GM23338 (cell line): ENCODE data around the gene IGSF21. TPM values are rescaled to one million over a fixed set of nuclear protein-coding genes. Genes with fewer than 3 reads are reported as not detected.

Experiments used
- ATAC-seq: fragments of 200-7000 bp; cut with Tn5 transposase; 3 replicates; pipeline ENCODE4 v1.9.1; 2020
- DNase-seq: peaks from one replicate; pipeline ENCODE4 v3.0.0-alpha.2; 2015; ENCODE audit warnings: low spot score
- H2AFZ ChIP-seq: fragments of 200-600 bp; sonication (generic); 2 replicates; pipeline ENCODE4 v1.8.0; 2016; ENCODE audit warnings: antibody characterized with exemption, mild to moderate bottlenecking, moderate library complexity
- H3F3A ChIP-seq: fragments of 200-600 bp; sonication (generic); replicated peaks from 2 replicates; pipeline ENCODE4 v1.8.0; 2017; ENCODE audit warnings: antibody characterized with exemption, mixed run types, low read depth
- H3K27ac ChIP-seq: fragments of 200-600 bp; sonication (generic); 2 replicates; pipeline ENCODE4 v1.6.1; 2016; ENCODE audit warnings: low read depth
- H3K27me3 ChIP-seq: fragments of 200-600 bp; sonication (generic); 2 replicates; pipeline ENCODE4 v1.8.0; 2016; ENCODE audit warnings: mild to moderate bottlenecking, mixed run types, moderate library complexity; ENCODE audit not compliant: insufficient read depth
- H3K36me3 ChIP-seq: fragments of 200-600 bp; sonication (generic); 2 replicates; pipeline ENCODE4 v1.8.0; 2016; ENCODE audit warnings: mild to moderate bottlenecking; ENCODE audit not compliant: insufficient read depth
- H3K4me1 ChIP-seq: fragments of 200-600 bp; sonication (generic); 2 replicates; pipeline ENCODE4 v1.8.0; 2016; ENCODE audit warnings: mild to moderate bottlenecking, moderate library complexity; ENCODE audit not compliant: insufficient read depth
- H3K4me2 ChIP-seq: fragments of 200-600 bp; sonication (generic); 2 replicates; pipeline ENCODE4 v1.7.1; 2017; ENCODE audit warnings: mixed run types
- H3K4me3 ChIP-seq: fragments of 200-600 bp; sonication (generic); 2 replicates; pipeline ENCODE4 v1.6.1; 2016; ENCODE audit warnings: mixed run types
- H3K79me2 ChIP-seq: fragments of 200-600 bp; sonication (generic); replicated peaks from 2 replicates; pipeline ENCODE4 v1.8.0; 2017; ENCODE audit warnings: mild to moderate bottlenecking; ENCODE audit not compliant: insufficient read depth
- H3K9me2 ChIP-seq: fragments of 200-600 bp; sonication (generic); 2 replicates; pipeline ENCODE4 v1.8.0; 2017; ENCODE audit not compliant: insufficient read depth
- H4K20me1 ChIP-seq: fragments of 200-600 bp; sonication (generic); replicated peaks from 2 replicates; pipeline ENCODE4 v1.8.0; 2017; ENCODE audit warnings: mild to moderate bottlenecking; ENCODE audit not compliant: insufficient read depth
- H3K27ac Mint-ChIP-seq: 2 replicates; pipeline ENCODE4 v1.8.0; 2020; ENCODE audit warnings: inconsistent platforms, mild to moderate bottlenecking, moderate library complexity, mixed read lengths
- H3K27me3 Mint-ChIP-seq: 3 replicates; pipeline ENCODE4 v1.8.0; 2022; ENCODE audit warnings: low read depth, mild to moderate bottlenecking, moderate library complexity, mixed read lengths, inconsistent platforms; ENCODE audit not compliant: insufficient read depth, poor library complexity
- H3K36me3 Mint-ChIP-seq: 3 replicates; pipeline ENCODE4 v1.8.0; 2021; ENCODE audit warnings: low read depth, mild to moderate bottlenecking, inconsistent platforms, moderate library complexity, mixed read lengths
- H3K4me1 Mint-ChIP-seq: 3 replicates; pipeline ENCODE4 v1.8.0; 2020; ENCODE audit warnings: mild to moderate bottlenecking, inconsistent platforms, mixed read lengths
- H3K4me3 Mint-ChIP-seq: 3 replicates; pipeline ENCODE4 v1.8.0; 2021; ENCODE audit warnings: moderate library complexity, mild to moderate bottlenecking, inconsistent platforms, mixed read lengths
- H3K9me3 Mint-ChIP-seq: 3 replicates; pipeline ENCODE4 v1.8.0; 2020; ENCODE audit warnings: moderate library complexity, mild to moderate bottlenecking, inconsistent platforms, mixed read lengths
- CREB1 ChIP-seq: fragments of 250-450 bp; sonication (Bioruptor Pico); IDR thresholded peaks from 2 replicates; pipeline ENCODE4 v1.5.0; 2020; ENCODE audit warnings: low read depth, mild to moderate bottlenecking, moderate library complexity
- EZH2 ChIP-seq: fragments of 200-600 bp; sonication (generic); IDR thresholded peaks from one replicate; pipeline ENCODE4 v1.8.0; 2017; ENCODE audit warnings: antibody characterized with exemption, mild to moderate bottlenecking, low read depth; ENCODE audit not compliant: unreplicated experiment
- EZH2phosphoT487 ChIP-seq: fragments of 200-600 bp; sonication (generic); IDR thresholded peaks from one replicate; pipeline ENCODE4 v1.8.1; 2018; ENCODE audit warnings: antibody characterized with exemption; ENCODE audit not compliant: unreplicated experiment
- JUNB ChIP-seq: IDR thresholded peaks from one replicate; pipeline ENCODE4 v1.6.1; 2016; ENCODE audit warnings: antibody characterized with exemption; ENCODE audit not compliant: unreplicated experiment
- NANOG ChIP-seq: IDR thresholded peaks from 2 replicates; pipeline ENCODE4 v1.6.1; 2016; ENCODE audit warnings: antibody characterized with exemption, borderline replicate concordance
- POLR2AphosphoS5 ChIP-seq: IDR thresholded peaks from 2 replicates; pipeline ENCODE4 v1.6.1; 2016; ENCODE audit warnings: antibody characterized with exemption, low read depth
- STAT1 ChIP-seq: IDR thresholded peaks from one replicate; pipeline ENCODE4 v1.6.1; 2016; ENCODE audit warnings: antibody characterized with exemption; ENCODE audit not compliant: unreplicated experiment
- ZNF114 ChIP-seq: fragments of 250-450 bp; sonication (Bioruptor Pico); IDR thresholded peaks from 2 replicates; pipeline ENCODE4 v1.5.0; 2020; ENCODE audit warnings: mild to moderate bottlenecking, moderate library complexity
- ZNF331 ChIP-seq: fragments of 250-450 bp; sonication (Bioruptor Pico); IDR thresholded peaks from 2 replicates; pipeline ENCODE4 v1.5.0; 2020; ENCODE audit warnings: low read depth, mild to moderate bottlenecking, moderate library complexity
- polyA plus RNA-seq: library from polyadenylated mRNA; unstranded; fragments of >200 nt; fragmentation: Nextera tagmentation; extraction: Ambion mirVana; gene quantifications from 2 replicates; pipeline ENCODE4 v1.2.1, GENCODE V29; 2016
- total RNA-seq: library from RNA; depleted of rRNA; stranded (reverse); fragments of >200 nt; shearing (Covaris generic); gene quantifications from 2 replicates; pipeline ENCODE4 v1.2.3, GENCODE V29; 2014
- TF ChIP-seq, protein P1 (sequence below): fragments of 250-450 bp; sonication (Bioruptor Pico); IDR thresholded peaks from 2 replicates; pipeline ENCODE4 v1.5.0; 2020; ENCODE audit warnings: mild to moderate bottlenecking, moderate library complexity
- TF ChIP-seq, protein P2 (sequence below), 2 experiments: fragments of 200-600 bp in 1 of 2; sonication (generic) in 1 of 2; conservative IDR thresholded peaks; 2 replicates each; pipeline versions ENCODE4 v1.5.1 to v1.6.1; 2016 to 2017; ENCODE audit warnings: antibody characterized with exemption in 2 of 2, low read depth in 2 of 2, mild to moderate bottlenecking in 2 of 2, moderate library complexity in 1 of 2
- TF ChIP-seq, protein P3 (sequence below): IDR thresholded peaks from 2 replicates; pipeline ENCODE4 v1.6.1; 2016; ENCODE audit warnings: antibody characterized with exemption
- TF ChIP-seq, protein P4 (sequence below): IDR thresholded peaks from one replicate; pipeline ENCODE4 v1.6.1; 2018; ENCODE audit warnings: antibody characterized with exemption; ENCODE audit not compliant: unreplicated experiment

The IGSF21 gene
- total and polyA plus RNA-seq, 2 experiments from 2014 or later: 15.6 to 15.7 TPM

DNA sequence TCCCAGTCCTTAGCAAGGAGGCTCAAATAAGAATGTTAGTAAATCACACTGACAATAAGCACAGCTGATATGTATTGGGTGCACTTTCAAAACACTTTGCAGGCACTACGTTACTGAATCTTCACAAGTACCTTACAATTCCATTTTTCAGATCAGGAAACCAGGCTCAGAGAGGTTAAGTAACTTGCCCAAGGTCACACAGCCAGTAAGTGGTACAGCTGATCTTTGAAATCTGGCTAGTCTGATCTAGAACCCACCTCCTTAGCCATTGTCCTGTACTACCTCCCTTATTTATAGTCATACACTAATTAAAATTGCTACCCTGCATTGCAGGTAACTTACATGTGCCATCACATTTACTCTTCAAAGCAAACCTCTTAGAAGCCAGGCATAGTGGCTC, 251.0 kb downstream of the IGSF21 start:
- Histone ChIP-seq H3K9me2 (peaks cover 6% of the 10 kb centered on the region; the same call in 1 of the 2 replicates), H4K20me1 (no peaks in the 10 kb centered on the region), H3K4me3 (no peak overlapping the region), H3K4me2 (no peak overlapping the region), H3K27me3 (no peaks in the 10 kb centered on the region), H3K36me3 (no peaks in the 10 kb centered on the region), H2AFZ (no peak overlapping the region), H3K79me2 (no peaks in the 10 kb centered on the region), H3F3A (no peaks in the 10 kb centered on the region; the same call in 1 of the 2 replicates), H3K4me1 (peaks cover 9% of the 10 kb centered on the region), H3K27ac (no peak overlapping the region)
- TF ChIP-seq, protein P1, sequence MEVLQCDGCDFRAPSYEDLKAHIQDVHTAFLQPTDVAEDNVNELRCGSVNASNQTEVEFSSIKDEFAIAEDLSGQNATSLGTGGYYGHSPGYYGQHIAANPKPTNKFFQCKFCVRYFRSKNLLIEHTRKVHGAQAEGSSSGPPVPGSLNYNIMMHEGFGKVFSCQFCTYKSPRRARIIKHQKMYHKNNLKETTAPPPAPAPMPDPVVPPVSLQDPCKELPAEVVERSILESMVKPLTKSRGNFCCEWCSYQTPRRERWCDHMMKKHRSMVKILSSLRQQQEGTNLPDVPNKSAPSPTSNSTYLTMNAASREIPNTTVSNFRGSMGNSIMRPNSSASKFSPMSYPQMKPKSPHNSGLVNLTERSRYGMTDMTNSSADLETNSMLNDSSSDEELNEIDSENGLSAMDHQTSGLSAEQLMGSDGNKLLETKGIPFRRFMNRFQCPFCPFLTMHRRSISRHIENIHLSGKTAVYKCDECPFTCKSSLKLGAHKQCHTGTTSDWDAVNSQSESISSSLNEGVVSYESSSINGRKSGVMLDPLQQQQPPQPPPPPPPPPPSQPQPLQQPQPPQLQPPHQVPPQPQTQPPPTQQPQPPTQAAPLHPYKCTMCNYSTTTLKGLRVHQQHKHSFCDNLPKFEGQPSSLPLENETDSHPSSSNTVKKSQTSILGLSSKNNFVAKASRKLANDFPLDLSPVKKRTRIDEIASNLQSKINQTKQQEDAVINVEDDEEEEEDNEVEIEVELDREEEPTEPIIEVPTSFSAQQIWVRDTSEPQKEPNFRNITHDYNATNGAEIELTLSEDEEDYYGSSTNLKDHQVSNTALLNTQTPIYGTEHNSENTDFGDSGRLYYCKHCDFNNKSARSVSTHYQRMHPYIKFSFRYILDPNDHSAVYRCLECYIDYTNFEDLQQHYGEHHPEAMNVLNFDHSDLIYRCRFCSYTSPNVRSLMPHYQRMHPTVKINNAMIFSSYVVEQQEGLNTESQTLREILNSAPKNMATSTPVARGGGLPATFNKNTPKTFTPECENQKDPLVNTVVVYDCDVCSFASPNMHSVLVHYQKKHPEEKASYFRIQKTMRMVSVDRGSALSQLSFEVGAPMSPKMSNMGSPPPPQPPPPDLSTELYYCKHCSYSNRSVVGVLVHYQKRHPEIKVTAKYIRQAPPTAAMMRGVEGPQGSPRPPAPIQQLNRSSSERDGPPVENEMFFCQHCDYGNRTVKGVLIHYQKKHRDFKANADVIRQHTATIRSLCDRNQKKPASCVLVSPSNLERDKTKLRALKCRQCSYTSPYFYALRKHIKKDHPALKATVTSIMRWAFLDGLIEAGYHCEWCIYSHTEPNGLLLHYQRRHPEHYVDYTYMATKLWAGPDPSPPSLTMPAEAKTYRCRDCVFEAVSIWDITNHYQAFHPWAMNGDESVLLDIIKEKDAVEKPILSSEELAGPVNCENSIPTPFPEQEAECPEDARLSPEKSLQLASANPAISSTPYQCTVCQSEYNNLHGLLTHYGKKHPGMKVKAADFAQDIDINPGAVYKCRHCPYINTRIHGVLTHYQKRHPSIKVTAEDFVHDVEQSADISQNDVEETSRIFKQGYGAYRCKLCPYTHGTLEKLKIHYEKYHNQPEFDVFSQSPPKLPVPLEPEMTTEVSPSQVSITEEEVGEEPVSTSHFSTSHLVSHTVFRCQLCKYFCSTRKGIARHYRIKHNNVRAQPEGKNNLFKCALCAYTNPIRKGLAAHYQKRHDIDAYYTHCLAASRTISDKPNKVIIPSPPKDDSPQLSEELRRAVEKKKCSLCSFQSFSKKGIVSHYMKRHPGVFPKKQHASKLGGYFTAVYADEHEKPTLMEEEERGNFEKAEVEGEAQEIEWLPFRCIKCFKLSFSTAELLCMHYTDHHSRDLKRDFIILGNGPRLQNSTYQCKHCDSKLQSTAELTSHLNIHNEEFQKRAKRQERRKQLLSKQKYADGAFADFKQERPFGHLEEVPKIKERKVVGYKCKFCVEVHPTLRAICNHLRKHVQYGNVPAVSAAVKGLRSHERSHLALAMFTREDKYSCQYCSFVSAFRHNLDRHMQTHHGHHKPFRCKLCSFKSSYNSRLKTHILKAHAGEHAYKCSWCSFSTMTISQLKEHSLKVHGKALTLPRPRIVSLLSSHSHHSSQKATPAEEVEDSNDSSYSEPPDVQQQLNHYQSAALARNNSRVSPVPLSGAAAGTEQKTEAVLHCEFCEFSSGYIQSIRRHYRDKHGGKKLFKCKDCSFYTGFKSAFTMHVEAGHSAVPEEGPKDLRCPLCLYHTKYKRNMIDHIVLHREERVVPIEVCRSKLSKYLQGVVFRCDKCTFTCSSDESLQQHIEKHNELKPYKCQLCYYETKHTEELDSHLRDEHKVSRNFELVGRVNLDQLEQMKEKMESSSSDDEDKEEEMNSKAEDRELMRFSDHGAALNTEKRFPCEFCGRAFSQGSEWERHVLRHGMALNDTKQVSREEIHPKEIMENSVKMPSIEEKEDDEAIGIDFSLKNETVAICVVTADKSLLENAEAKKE (CRISPR knock-in tag): no peak
- TF ChIP-seq ZNF331 (no peak), JUNB (no peak), ZNF114 (CRISPR knock-in tag) (no peak), STAT1 (no peak), POLR2AphosphoS5 (no peak), CREB1 (no peak), EZH2phosphoT487 (no peak), EZH2 (no peak), NANOG (no peak)
- TF ChIP-seq, protein P2, sequence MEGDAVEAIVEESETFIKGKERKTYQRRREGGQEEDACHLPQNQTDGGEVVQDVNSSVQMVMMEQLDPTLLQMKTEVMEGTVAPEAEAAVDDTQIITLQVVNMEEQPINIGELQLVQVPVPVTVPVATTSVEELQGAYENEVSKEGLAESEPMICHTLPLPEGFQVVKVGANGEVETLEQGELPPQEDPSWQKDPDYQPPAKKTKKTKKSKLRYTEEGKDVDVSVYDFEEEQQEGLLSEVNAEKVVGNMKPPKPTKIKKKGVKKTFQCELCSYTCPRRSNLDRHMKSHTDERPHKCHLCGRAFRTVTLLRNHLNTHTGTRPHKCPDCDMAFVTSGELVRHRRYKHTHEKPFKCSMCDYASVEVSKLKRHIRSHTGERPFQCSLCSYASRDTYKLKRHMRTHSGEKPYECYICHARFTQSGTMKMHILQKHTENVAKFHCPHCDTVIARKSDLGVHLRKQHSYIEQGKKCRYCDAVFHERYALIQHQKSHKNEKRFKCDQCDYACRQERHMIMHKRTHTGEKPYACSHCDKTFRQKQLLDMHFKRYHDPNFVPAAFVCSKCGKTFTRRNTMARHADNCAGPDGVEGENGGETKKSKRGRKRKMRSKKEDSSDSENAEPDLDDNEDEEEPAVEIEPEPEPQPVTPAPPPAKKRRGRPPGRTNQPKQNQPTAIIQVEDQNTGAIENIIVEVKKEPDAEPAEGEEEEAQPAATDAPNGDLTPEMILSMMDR (conservative IDR thresholded peaks at IDR 0.05; ENCODE audit: low read depth in 2 of 2): no peak
- TF ChIP-seq, protein P3, sequence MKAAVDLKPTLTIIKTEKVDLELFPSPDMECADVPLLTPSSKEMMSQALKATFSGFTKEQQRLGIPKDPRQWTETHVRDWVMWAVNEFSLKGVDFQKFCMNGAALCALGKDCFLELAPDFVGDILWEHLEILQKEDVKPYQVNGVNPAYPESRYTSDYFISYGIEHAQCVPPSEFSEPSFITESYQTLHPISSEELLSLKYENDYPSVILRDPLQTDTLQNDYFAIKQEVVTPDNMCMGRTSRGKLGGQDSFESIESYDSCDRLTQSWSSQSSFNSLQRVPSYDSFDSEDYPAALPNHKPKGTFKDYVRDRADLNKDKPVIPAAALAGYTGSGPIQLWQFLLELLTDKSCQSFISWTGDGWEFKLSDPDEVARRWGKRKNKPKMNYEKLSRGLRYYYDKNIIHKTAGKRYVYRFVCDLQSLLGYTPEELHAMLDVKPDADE: no peak
- TF ChIP-seq, protein P4, sequence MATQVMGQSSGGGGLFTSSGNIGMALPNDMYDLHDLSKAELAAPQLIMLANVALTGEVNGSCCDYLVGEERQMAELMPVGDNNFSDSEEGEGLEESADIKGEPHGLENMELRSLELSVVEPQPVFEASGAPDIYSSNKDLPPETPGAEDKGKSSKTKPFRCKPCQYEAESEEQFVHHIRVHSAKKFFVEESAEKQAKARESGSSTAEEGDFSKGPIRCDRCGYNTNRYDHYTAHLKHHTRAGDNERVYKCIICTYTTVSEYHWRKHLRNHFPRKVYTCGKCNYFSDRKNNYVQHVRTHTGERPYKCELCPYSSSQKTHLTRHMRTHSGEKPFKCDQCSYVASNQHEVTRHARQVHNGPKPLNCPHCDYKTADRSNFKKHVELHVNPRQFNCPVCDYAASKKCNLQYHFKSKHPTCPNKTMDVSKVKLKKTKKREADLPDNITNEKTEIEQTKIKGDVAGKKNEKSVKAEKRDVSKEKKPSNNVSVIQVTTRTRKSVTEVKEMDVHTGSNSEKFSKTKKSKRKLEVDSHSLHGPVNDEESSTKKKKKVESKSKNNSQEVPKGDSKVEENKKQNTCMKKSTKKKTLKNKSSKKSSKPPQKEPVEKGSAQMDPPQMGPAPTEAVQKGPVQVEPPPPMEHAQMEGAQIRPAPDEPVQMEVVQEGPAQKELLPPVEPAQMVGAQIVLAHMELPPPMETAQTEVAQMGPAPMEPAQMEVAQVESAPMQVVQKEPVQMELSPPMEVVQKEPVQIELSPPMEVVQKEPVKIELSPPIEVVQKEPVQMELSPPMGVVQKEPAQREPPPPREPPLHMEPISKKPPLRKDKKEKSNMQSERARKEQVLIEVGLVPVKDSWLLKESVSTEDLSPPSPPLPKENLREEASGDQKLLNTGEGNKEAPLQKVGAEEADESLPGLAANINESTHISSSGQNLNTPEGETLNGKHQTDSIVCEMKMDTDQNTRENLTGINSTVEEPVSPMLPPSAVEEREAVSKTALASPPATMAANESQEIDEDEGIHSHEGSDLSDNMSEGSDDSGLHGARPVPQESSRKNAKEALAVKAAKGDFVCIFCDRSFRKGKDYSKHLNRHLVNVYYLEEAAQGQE: no peak
- Mint-ChIP-seq H3K4me1 (peaks cover 21% of the 10 kb centered on the region), H3K36me3 (no peaks in the 10 kb centered on the region), H3K27ac (no peak overlapping the region), H3K4me3 (no peak overlapping the region), H3K27me3 (peaks cover 6% of the 10 kb centered on the region), H3K9me3 (no peaks in the 10 kb centered on the region)
- ATAC-seq: no peak
- DNase-seq: no peak
